ENCODE data around the gene GTF3C5.

GTF3C5 gene

DNA sequence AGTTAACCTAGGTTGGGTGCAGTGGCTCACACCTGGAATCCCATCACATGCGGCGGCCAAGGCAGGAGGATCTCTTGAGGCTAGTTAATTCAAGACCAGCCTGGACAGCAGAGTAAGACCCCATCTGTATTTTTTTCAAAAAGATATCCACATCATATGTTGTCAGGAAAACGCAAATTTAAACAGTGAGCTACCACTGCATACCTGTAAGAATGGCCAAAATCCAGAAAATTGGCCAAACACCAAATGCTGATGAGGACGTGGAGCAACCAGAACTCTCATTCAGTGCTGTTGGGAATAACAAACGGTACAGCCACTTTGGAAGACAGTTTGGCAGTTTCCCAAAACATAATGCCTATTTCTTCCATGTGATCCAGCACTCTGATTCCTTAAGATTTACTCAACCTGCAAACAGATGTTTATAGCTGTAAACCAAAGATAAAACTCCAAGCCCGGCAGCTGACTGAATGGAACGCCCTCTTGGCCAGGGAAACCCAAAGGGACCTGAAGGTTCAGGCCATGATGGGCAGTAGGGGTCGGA, 43.4 kb downstream of the GTF3C5 start:
- H3K4me1 ChIP-seq (ENCODE audit: insufficient read depth, low read length, poor library complexity, severe bottlenecking) = peaks cover 3% of the 10 kb centered on the region
- H4K20me1 ChIP-seq (ENCODE audit: insufficient read depth, low read length, poor library complexity, severe bottlenecking) = no peaks in the 10 kb centered on the region
- H2AFZ ChIP-seq (ENCODE audit: low read length) = no peak overlapping the region
- no peaks in the 10 kb centered on the region for H3K9me2 ChIP-seq (replicated peaks; ENCODE audit: low read depth, low read length)
- H3K9ac ChIP-seq (ENCODE audit: low read depth, low read length, poor library complexity, severe bottlenecking) = no peak overlapping the region
- H3K79me2 ChIP-seq (ENCODE audit: insufficient read depth, low read length) = no peaks in the 10 kb centered on the region
- no peak overlapping the region for H3K4me3 ChIP-seq (ENCODE audit: low read length, poor library complexity, severe bottlenecking)
- no peaks in the 10 kb centered on the region for H3K27me3 ChIP-seq (ENCODE audit: insufficient read depth, low read length, poor library complexity, severe bottlenecking)
- H3F3A ChIP-seq (ENCODE audit: low read depth) = no peaks in the 10 kb centered on the region
- TF ChIP-seq EZH2phosphoT487 (IDR thresholded peaks at IDR 0.05; ENCODE audit: borderline replicate concordance) = no peak
- TF ChIP-seq, protein P1, sequence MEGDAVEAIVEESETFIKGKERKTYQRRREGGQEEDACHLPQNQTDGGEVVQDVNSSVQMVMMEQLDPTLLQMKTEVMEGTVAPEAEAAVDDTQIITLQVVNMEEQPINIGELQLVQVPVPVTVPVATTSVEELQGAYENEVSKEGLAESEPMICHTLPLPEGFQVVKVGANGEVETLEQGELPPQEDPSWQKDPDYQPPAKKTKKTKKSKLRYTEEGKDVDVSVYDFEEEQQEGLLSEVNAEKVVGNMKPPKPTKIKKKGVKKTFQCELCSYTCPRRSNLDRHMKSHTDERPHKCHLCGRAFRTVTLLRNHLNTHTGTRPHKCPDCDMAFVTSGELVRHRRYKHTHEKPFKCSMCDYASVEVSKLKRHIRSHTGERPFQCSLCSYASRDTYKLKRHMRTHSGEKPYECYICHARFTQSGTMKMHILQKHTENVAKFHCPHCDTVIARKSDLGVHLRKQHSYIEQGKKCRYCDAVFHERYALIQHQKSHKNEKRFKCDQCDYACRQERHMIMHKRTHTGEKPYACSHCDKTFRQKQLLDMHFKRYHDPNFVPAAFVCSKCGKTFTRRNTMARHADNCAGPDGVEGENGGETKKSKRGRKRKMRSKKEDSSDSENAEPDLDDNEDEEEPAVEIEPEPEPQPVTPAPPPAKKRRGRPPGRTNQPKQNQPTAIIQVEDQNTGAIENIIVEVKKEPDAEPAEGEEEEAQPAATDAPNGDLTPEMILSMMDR (conservative IDR thresholded peaks at IDR 0.05; ENCODE audit: low read length) = no peak
- no peaks in the 10 kb centered on the region for H3K9me3 ChIP-seq (ENCODE audit: insufficient read depth, low read depth, low read length)
- H3K4me2 ChIP-seq (ENCODE audit: low read depth, low read length, poor library complexity, severe bottlenecking) = no peak overlapping the region
- H3K36me3 ChIP-seq (ENCODE audit: insufficient read depth, low read length) = no peaks in the 10 kb centered on the region

DNA sequence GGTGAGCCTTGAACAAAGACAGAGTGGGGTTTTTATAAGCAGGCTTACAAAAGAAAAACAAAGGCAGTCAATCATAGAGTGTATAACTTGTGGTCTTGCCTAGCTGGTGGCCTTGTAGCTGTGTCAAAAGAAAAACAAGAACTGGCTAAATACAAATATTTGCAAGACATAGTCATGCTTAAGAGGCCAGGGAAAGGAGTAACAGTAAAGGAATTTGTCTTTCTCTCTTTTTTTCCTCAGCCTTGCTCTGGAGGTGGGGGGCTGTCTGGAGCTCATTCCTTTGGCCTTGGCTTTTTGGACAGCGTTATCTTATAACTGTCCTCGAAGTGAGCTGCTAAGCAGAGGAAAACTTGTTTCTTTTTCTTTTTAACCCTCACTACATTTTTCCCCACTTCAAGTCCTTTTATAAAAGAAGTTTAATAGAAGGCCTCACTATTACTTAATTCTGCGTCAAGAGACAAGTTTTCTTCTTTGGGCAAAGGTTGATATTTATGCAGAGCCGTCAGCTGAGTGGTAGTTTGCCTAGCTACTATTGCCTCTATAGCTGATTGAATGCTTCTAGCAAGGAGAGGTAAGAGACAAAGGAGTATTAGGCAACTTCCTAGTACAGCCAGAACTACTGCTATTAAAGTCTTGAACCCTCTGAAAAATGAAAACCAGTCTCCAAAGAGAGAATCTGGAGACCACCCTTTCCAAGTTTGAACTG, 45.3 kb downstream of the GTF3C5 start:
- Histone ChIP-seq H3K9ac (ENCODE audit: low read depth, low read length, poor library complexity, severe bottlenecking) (no peak overlapping the region), H3K27me3 (ENCODE audit: insufficient read depth, low read length, poor library complexity, severe bottlenecking) (no peaks in the 10 kb centered on the region), H3K9me3 (ENCODE audit: insufficient read depth, low read depth, low read length) (no peaks in the 10 kb centered on the region), H4K20me1 (ENCODE audit: insufficient read depth, low read length, poor library complexity, severe bottlenecking) (no peaks in the 10 kb centered on the region), H3F3A (ENCODE audit: low read depth) (no peaks in the 10 kb centered on the region), H2AFZ (ENCODE audit: low read length) (no peak overlapping the region), H3K4me3 (ENCODE audit: low read length, poor library complexity, severe bottlenecking) (no peak overlapping the region), H3K4me2 (ENCODE audit: low read depth, low read length, poor library complexity, severe bottlenecking) (no peak overlapping the region), H3K4me1 (ENCODE audit: insufficient read depth, low read length, poor library complexity, severe bottlenecking) (peaks cover 12% of the 10 kb centered on the region), H3K36me3 (ENCODE audit: insufficient read depth, low read length) (no peaks in the 10 kb centered on the region), H3K79me2 (ENCODE audit: insufficient read depth, low read length) (no peaks in the 10 kb centered on the region), H3K9me2 (replicated peaks; ENCODE audit: low read depth, low read length) (no peaks in the 10 kb centered on the region)
- no peak for TF ChIP-seq EZH2phosphoT487 (IDR thresholded peaks at IDR 0.05; ENCODE audit: borderline replicate concordance)
- TF ChIP-seq, protein P1 (conservative IDR thresholded peaks at IDR 0.05; ENCODE audit: low read length) = no peak

DNA sequence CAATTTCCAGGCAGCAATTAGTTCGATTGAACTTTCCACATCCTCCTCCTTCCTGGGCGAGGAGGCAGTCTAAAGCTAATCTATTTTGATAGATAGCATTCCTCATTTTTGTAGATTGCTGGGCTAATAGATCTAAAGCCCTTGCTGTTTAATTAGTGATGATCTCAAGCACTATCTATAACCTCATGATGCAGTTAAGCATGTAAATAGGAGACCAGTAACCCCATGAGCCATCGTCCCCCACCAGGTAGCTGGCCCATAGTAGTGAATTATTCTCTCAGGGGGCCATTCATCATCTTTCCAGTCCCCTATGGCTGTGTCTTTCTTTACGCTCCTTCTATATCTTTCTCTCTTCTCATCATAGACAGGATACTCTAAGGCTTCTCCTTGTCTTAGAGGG, 45.9 kb downstream of the GTF3C5 start:
- no peaks in the 10 kb centered on the region for H4K20me1 ChIP-seq (ENCODE audit: insufficient read depth, low read length, poor library complexity, severe bottlenecking)

More for the DNA sequence above, 45.9 kb downstream of the GTF3C5 start:
- H3K4me3 ChIP-seq (ENCODE audit: low read length, poor library complexity, severe bottlenecking) = no peak overlapping the region
- H3K36me3 ChIP-seq (ENCODE audit: insufficient read depth, low read length) = no peaks in the 10 kb centered on the region
- no peak overlapping the region for H2AFZ ChIP-seq (ENCODE audit: low read length)
- H3F3A ChIP-seq (ENCODE audit: low read depth) = no peaks in the 10 kb centered on the region
- no peaks in the 10 kb centered on the region for H3K79me2 ChIP-seq (ENCODE audit: insufficient read depth, low read length)
- no peak overlapping the region for H3K4me2 ChIP-seq (ENCODE audit: low read depth, low read length, poor library complexity, severe bottlenecking)
- H3K9me2 ChIP-seq (replicated peaks; ENCODE audit: low read depth, low read length) = no peaks in the 10 kb centered on the region
- no peaks in the 10 kb centered on the region for H3K9me3 ChIP-seq (ENCODE audit: insufficient read depth, low read depth, low read length)
- no peak for TF ChIP-seq EZH2phosphoT487 (IDR thresholded peaks at IDR 0.05; ENCODE audit: borderline replicate concordance)
- TF ChIP-seq, protein P1 (conservative IDR thresholded peaks at IDR 0.05; ENCODE audit: low read length) = no peak
- peaks cover 13% of the 10 kb centered on the region for H3K4me1 ChIP-seq (ENCODE audit: insufficient read depth, low read length, poor library complexity, severe bottlenecking)
- H3K9ac ChIP-seq (ENCODE audit: low read depth, low read length, poor library complexity, severe bottlenecking) = no peak overlapping the region
- no peaks in the 10 kb centered on the region for H3K27me3 ChIP-seq (ENCODE audit: insufficient read depth, low read length, poor library complexity, severe bottlenecking)

Measured in Loucy (cell line).